LNCAP (cell line): Measurements from ENCODE around the gene SPAG9.

ENCODE experiments used
- TF ChIP-seq, protein P1 (sequence below): fragments of 450-650 bp; IDR thresholded peaks from 2 replicates; pipeline ENCODE4 v1.5.1; 2017; ENCODE audit warnings: mild to moderate bottlenecking

Gene SPAG9

DNA sequence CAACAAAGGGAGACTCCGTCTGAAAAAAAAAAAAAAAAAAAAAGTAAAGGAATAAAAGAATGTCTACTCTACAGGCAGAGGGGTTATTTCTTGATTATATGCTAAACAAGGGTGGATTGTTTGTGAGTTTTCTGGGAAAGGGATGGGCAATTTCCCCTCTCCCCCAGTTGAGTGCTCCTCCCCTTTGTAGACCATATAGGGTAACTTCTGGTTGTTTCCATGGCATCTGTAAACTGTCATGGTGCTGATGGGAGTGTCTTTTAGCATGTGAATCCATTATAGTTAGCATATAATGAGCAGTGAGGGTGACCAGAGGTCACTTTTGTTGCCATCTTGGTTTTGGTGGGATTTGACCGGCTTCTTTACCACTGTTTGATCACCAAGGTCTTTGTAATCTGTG is 28.5 kb upstream of the SPAG9 start:
- TF ChIP-seq, protein P1, sequence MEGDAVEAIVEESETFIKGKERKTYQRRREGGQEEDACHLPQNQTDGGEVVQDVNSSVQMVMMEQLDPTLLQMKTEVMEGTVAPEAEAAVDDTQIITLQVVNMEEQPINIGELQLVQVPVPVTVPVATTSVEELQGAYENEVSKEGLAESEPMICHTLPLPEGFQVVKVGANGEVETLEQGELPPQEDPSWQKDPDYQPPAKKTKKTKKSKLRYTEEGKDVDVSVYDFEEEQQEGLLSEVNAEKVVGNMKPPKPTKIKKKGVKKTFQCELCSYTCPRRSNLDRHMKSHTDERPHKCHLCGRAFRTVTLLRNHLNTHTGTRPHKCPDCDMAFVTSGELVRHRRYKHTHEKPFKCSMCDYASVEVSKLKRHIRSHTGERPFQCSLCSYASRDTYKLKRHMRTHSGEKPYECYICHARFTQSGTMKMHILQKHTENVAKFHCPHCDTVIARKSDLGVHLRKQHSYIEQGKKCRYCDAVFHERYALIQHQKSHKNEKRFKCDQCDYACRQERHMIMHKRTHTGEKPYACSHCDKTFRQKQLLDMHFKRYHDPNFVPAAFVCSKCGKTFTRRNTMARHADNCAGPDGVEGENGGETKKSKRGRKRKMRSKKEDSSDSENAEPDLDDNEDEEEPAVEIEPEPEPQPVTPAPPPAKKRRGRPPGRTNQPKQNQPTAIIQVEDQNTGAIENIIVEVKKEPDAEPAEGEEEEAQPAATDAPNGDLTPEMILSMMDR, result no peak

- TF ChIP-seq, protein P1, result no peak
Measured at GRCh38 chr17:51147650-51148049, 27.0 kb upstream of the SPAG9 start.

DNA sequence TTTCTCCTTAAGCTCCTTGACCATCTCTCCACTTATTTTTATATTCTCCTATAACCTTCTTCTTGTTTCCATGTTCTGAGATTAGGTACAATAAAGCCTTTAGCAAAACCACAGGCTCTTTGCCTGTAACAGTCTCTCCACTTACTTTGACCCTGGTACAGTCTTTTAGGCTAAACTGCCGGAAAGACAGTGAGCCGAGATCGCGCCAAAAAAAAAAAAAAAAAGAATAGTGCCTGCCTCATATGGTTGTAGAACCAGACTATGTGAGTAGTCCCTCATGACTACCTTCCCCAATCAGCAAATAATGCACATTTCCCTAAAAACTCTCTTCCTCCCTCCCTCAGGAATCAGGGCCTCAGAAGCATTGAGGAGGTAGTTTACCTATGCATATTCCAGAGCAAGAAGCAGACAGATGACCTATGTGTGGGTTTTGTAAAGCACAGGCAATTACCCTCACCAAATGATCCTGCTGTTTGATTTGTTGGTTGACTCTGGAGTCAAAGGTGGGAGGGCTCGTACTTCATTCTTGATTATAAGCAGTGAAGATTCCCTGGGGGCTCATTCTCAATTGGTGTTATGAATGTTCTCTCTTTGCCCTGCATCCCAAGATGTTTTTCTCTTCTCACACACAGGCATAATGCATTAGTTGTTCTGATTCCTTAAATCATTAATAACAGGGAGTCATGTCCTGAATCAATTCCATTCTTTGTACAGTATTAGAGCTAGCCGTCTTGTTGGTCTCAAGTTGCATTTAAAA is 23.8 kb upstream of the SPAG9 start:
- TF ChIP-seq, protein P1, result no peak

GRCh38 chr17:51142597-51142996 is 21.9 kb upstream of the SPAG9 start:
- TF ChIP-seq, protein P1, result no peak

- TF ChIP-seq, protein P1, result no peak
Measured at GRCh38 chr17:51135956-51136355, 15.3 kb upstream of the SPAG9 start.

DNA sequence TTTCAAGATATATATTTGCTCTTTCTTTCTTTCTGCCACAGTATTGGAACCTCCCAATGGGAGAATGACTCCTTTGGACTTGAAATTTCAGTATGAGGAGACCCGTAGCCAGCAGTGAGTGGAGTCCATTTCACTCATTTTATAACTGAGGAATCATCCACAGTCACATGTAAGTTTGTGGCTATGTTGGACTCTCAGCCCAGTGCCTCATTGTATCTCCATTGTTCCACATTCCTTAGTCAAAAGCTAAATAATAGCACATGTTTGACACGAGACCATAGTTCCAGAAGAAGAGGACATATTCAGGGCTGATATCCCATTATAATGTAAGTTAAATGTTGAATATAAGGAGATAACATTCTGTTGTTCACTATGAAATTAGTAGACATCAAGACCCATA is 12.7 kb upstream of the SPAG9 start:
- TF ChIP-seq, protein P1, result no peak

GRCh38 chr17:51132964-51133319 is 12.3 kb upstream of the SPAG9 start:
- TF ChIP-seq, protein P1, result no peak

- TF ChIP-seq, protein P1, result no peak
Measured at GRCh38 chr17:51128076-51128475, 7.4 kb upstream of the SPAG9 start.
